Endodermal cell (in vitro differentiated cells): Measurements from ENCODE around the gene GANAB. TPM values are rescaled to one million over a fixed set of nuclear protein-coding genes. Genes with fewer than 3 reads are reported as not detected.
A peak's percentile ranks its signal among the peaks of the same experiment; 100 is the strongest.

Experiments used
- DNase-seq: peaks from one replicate; pipeline ENCODE4 v3.0.0-alpha.2; 2017
- H3K27ac ChIP-seq: 2 replicates; pipeline ENCODE4 v1.5.1; 2013; ENCODE audit warnings: mild to moderate bottlenecking, low read depth, low read length, moderate library complexity
- H3K27me3 ChIP-seq: 2 replicates; pipeline ENCODE4 v1.6.1; 2013; ENCODE audit warnings: mild to moderate bottlenecking, low read length, moderate library complexity; ENCODE audit not compliant: insufficient read depth, control insufficient read depth, poor library complexity, severe bottlenecking
- H3K36me3 ChIP-seq: 2 replicates; pipeline ENCODE4 v1.7.0; 2013; ENCODE audit warnings: mild to moderate bottlenecking, low read length, moderate library complexity; ENCODE audit not compliant: control insufficient read depth, insufficient read depth
- H3K4me1 ChIP-seq: one replicate; pipeline ENCODE4 v1.7.0; 2013; ENCODE audit warnings: low read length; ENCODE audit not compliant: control insufficient read depth, insufficient read depth
- H3K4me3 ChIP-seq: 2 replicates; pipeline ENCODE4 v1.5.1; 2013; ENCODE audit warnings: mild to moderate bottlenecking, low read length, moderate library complexity
- H3K9ac ChIP-seq: 2 replicates; pipeline ENCODE4 v1.6.1; 2013; ENCODE audit warnings: mild to moderate bottlenecking, low read length, moderate library complexity; ENCODE audit not compliant: poor library complexity, severe bottlenecking; ENCODE audit errors: extremely low read depth
- H3K9me3 ChIP-seq: 2 replicates; pipeline ENCODE4 v1.6.1; 2013; ENCODE audit warnings: mild to moderate bottlenecking, low read length, moderate library complexity; ENCODE audit not compliant: control insufficient read depth
- H3K27ac Mint-ChIP-seq: 2 replicates; pipeline ENCODE4 v1.8.0; 2020; ENCODE audit warnings: mixed read lengths
- H3K27me3 Mint-ChIP-seq: 2 replicates; pipeline ENCODE4 v1.8.0; 2021; ENCODE audit warnings: mild to moderate bottlenecking, mixed read lengths; ENCODE audit not compliant: insufficient read depth
- H3K36me3 Mint-ChIP-seq: 2 replicates; pipeline ENCODE4 v1.8.0; 2020; ENCODE audit warnings: low read depth, mixed read lengths
- H3K4me1 Mint-ChIP-seq: 2 replicates; pipeline ENCODE4 v1.8.0; 2020; ENCODE audit warnings: mixed read lengths
- H3K4me3 Mint-ChIP-seq: 2 replicates; pipeline ENCODE4 v1.8.0; 2020; ENCODE audit warnings: mild to moderate bottlenecking, moderate library complexity, mixed read lengths
- H3K9me3 Mint-ChIP-seq: 2 replicates; pipeline ENCODE4 v1.8.0; 2020; ENCODE audit warnings: mild to moderate bottlenecking, mixed read lengths
- WGBS, 2 experiments: methylation state at CpG; one replicate each; pipeline versions ENCODE4 v1.1.5 to v1.1.7; 2013; ENCODE audit warnings: missing lambda C conversion rate in 2 of 2, mixed read lengths in 1 of 2; ENCODE audit not compliant: insufficient coverage in 1 of 2, insufficient read length in 1 of 2; 5-methylcytosine and 5-hydroxymethylcytosine counted together
- total RNA-seq, 2 donors: library from RNA; stranded (reverse); fragmentation: NEBNext Ultra II Directional in 1 of 2; extraction: Animal tissue kit (Norgen Biotek cat#: 25700) in 1 of 2; gene quantifications; 2 replicates in 1 of 2; 3 replicates in 1 of 2; pipeline ENCODE4 v1.2.1, GENCODE V29; 2021
- TF ChIP-seq, protein P1 (sequence below): fragments of 200-600 bp; sonication (generic); conservative IDR thresholded peaks from 2 replicates; pipeline ENCODE4 v1.5.0; 2021; ENCODE audit warnings: antibody characterized with exemption, mild to moderate bottlenecking

GANAB gene
- total RNA-seq, 2 donors from 2014 or later: 377 to 402 TPM

- no peak for DNase-seq
- H3K4me1 ChIP-seq: no peaks in the 10 kb centered on the region
- Mint-ChIP-seq H3K4me3 (no peak overlapping the region), H3K27me3 (no peaks in the 10 kb centered on the region), H3K9me3 (peaks cover 3% of the 10 kb centered on the region), H3K4me1 (no peaks in the 10 kb centered on the region), H3K27ac (peak overlapping the region; percentile 2), H3K36me3 (peaks cover 54% of the 10 kb centered on the region)
- no peak overlapping the region for H3K27ac ChIP-seq
- H3K27me3 ChIP-seq: no peaks in the 10 kb centered on the region
- 93 to 94% methylated on average over 9 to 18 of the region's 18 CpGs for WGBS, 2 experiments
- peaks cover 4% of the 10 kb centered on the region for H3K9me3 ChIP-seq
- H3K4me3 ChIP-seq: no peak overlapping the region
- H3K9ac ChIP-seq: no peak overlapping the region
- peaks cover 48% of the 10 kb centered on the region for H3K36me3 ChIP-seq
- TF ChIP-seq, protein P1, sequence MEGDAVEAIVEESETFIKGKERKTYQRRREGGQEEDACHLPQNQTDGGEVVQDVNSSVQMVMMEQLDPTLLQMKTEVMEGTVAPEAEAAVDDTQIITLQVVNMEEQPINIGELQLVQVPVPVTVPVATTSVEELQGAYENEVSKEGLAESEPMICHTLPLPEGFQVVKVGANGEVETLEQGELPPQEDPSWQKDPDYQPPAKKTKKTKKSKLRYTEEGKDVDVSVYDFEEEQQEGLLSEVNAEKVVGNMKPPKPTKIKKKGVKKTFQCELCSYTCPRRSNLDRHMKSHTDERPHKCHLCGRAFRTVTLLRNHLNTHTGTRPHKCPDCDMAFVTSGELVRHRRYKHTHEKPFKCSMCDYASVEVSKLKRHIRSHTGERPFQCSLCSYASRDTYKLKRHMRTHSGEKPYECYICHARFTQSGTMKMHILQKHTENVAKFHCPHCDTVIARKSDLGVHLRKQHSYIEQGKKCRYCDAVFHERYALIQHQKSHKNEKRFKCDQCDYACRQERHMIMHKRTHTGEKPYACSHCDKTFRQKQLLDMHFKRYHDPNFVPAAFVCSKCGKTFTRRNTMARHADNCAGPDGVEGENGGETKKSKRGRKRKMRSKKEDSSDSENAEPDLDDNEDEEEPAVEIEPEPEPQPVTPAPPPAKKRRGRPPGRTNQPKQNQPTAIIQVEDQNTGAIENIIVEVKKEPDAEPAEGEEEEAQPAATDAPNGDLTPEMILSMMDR: no peak
Measured at GRCh38 chr11:62580959-62581715, 65.3 kb downstream of the GANAB start.

DNA sequence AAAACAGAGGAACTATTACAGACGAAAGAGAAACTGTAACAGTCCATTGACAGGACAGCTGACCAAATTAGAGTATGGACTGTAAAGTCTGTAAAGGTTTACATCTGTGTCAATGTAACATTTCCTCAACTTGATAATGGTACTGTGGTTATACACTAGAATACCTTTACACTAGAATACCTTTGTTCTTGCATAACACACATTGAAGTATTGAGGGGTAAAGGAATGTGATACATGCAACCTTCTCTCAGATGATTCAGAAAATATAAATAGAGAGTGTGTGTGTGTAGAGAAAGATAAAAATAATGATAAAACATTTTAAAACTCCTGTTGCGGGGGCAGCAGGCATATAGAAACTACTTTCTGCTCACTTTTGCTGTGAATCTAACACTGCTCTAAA lies 67.2 kb downstream of the GANAB start:
- Histone ChIP-seq H3K27ac (no peak overlapping the region), H3K9ac (no peak overlapping the region), H3K36me3 (peaks cover 50% of the 10 kb centered on the region), H3K27me3 (no peaks in the 10 kb centered on the region), H3K4me3 (no peak overlapping the region), H3K9me3 (peaks cover 4% of the 10 kb centered on the region), H3K4me1 (peaks cover 2% of the 10 kb centered on the region)
- H3K27me3 Mint-ChIP-seq: no peaks in the 10 kb centered on the region
- DNase-seq: no peak
- peaks cover 47% of the 10 kb centered on the region for H3K36me3 Mint-ChIP-seq
- 95 to 100% methylated on average over 1 of the region's 2 CpGs for WGBS, 2 experiments
- peaks cover 8% of the 10 kb centered on the region for H3K4me1 Mint-ChIP-seq
- H3K4me3 Mint-ChIP-seq: no peak overlapping the region
- H3K27ac Mint-ChIP-seq: no peak overlapping the region
- peaks cover 3% of the 10 kb centered on the region for H3K9me3 Mint-ChIP-seq
- TF ChIP-seq, protein P1: no peak

DNA sequence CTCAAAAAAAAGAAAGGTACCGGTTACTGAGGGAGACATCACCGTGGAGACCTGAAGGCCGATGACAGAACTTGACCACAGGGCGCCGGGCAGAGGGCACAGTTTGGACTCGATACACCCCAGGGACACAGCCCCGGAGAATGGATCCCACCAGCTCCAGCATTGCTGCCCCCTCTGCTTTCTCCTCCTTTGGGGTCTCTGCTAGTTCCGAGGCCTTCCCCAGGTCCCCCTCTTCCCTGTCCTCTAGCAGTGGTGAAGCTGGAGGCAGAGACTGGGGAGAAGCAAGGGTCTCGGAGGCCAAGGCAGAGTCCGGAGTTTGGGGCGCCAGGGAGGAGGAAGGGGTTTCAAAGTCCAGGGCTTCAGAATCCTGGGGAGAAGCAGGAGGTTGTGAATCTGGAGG lies 67.9 kb downstream of the GANAB start:
- no peak for DNase-seq
- Mint-ChIP-seq H3K4me3 (no peak overlapping the region), H3K36me3 (peaks cover 40% of the 10 kb centered on the region), H3K27me3 (no peaks in the 10 kb centered on the region), H3K9me3 (no peaks in the 10 kb centered on the region), H3K4me1 (peaks cover 8% of the 10 kb centered on the region), H3K27ac (no peak overlapping the region)
- Histone ChIP-seq H3K4me1 (peaks cover 2% of the 10 kb centered on the region), H3K36me3 (peaks cover 45% of the 10 kb centered on the region), H3K4me3 (no peak overlapping the region), H3K9me3 (peaks cover 2% of the 10 kb centered on the region), H3K27ac (no peak overlapping the region), H3K27me3 (no peaks in the 10 kb centered on the region), H3K9ac (no peak overlapping the region)
- WGBS, 2 experiments: 95 to 97% methylated on average over 9 to 11 of the region's 11 CpGs
- TF ChIP-seq, protein P1: no peak
